ENCODE results near the gene PCBP3. TPM values are rescaled to one million over a fixed set of nuclear protein-coding genes. Genes with fewer than 3 reads are reported as not detected.

The PCBP3 gene
- total and polyA plus RNA-seq, 2 of the 13 experiments (the other 11 are each of a cell fraction or from before 2014, with no cell fraction given) = not detected

- TF ChIP-seq ZNF646 (CRISPR knock-in tag; IDR thresholded peaks at IDR 0.05) (no peak), HOXA9 (CRISPR knock-in tag; IDR thresholded peaks at IDR 0.05; ENCODE audit: borderline replicate concordance) (no peak), KLF12 (CRISPR knock-in tag; IDR thresholded peaks at IDR 0.05; ENCODE audit: borderline replicate concordance) (no peak), SMC3 (IDR thresholded peaks at IDR 0.05; ENCODE audit: low read length) (no peak), ZNF383 (CRISPR knock-in tag; IDR thresholded peaks at IDR 0.05; ENCODE audit: borderline replicate concordance) (no peak), ZNF614 (CRISPR knock-in tag; IDR thresholded peaks at IDR 0.05; ENCODE audit: borderline replicate concordance) (no peak), ZNF18 (CRISPR knock-in tag; IDR thresholded peaks at IDR 0.05; ENCODE audit: insufficient replicate concordance) (no peak), BCL6 (CRISPR knock-in tag; IDR thresholded peaks at IDR 0.05) (no peak)
- TF ChIP-seq, protein P1, sequence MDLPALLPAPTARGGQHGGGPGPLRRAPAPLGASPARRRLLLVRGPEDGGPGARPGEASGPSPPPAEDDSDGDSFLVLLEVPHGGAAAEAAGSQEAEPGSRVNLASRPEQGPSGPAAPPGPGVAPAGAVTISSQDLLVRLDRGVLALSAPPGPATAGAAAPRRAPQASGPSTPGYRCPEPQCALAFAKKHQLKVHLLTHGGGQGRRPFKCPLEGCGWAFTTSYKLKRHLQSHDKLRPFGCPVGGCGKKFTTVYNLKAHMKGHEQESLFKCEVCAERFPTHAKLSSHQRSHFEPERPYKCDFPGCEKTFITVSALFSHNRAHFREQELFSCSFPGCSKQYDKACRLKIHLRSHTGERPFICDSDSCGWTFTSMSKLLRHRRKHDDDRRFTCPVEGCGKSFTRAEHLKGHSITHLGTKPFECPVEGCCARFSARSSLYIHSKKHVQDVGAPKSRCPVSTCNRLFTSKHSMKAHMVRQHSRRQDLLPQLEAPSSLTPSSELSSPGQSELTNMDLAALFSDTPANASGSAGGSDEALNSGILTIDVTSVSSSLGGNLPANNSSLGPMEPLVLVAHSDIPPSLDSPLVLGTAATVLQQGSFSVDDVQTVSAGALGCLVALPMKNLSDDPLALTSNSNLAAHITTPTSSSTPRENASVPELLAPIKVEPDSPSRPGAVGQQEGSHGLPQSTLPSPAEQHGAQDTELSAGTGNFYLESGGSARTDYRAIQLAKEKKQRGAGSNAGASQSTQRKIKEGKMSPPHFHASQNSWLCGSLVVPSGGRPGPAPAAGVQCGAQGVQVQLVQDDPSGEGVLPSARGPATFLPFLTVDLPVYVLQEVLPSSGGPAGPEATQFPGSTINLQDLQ (CRISPR knock-in tag; IDR thresholded peaks at IDR 0.05) = no peak
- TF ChIP-seq, protein P2, sequence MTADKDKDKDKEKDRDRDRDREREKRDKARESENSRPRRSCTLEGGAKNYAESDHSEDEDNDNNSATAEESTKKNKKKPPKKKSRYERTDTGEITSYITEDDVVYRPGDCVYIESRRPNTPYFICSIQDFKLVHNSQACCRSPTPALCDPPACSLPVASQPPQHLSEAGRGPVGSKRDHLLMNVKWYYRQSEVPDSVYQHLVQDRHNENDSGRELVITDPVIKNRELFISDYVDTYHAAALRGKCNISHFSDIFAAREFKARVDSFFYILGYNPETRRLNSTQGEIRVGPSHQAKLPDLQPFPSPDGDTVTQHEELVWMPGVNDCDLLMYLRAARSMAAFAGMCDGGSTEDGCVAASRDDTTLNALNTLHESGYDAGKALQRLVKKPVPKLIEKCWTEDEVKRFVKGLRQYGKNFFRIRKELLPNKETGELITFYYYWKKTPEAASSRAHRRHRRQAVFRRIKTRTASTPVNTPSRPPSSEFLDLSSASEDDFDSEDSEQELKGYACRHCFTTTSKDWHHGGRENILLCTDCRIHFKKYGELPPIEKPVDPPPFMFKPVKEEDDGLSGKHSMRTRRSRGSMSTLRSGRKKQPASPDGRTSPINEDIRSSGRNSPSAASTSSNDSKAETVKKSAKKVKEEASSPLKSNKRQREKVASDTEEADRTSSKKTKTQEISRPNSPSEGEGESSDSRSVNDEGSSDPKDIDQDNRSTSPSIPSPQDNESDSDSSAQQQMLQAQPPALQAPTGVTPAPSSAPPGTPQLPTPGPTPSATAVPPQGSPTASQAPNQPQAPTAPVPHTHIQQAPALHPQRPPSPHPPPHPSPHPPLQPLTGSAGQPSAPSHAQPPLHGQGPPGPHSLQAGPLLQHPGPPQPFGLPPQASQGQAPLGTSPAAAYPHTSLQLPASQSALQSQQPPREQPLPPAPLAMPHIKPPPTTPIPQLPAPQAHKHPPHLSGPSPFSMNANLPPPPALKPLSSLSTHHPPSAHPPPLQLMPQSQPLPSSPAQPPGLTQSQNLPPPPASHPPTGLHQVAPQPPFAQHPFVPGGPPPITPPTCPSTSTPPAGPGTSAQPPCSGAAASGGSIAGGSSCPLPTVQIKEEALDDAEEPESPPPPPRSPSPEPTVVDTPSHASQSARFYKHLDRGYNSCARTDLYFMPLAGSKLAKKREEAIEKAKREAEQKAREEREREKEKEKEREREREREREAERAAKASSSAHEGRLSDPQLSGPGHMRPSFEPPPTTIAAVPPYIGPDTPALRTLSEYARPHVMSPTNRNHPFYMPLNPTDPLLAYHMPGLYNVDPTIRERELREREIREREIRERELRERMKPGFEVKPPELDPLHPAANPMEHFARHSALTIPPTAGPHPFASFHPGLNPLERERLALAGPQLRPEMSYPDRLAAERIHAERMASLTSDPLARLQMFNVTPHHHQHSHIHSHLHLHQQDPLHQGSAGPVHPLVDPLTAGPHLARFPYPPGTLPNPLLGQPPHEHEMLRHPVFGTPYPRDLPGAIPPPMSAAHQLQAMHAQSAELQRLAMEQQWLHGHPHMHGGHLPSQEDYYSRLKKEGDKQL (CRISPR knock-in tag; IDR thresholded peaks at IDR 0.05; ENCODE audit: low read depth) = no peak
Measured at GRCh38 chr21:45779226-45779625, 135.7 kb downstream of the PCBP3 start (continued).

Data from HepG2 (cell line).